Eye (tissue), 1 donor: ENCODE data around the gene UCN.
"Not testable (repeated sequence)": the region's sequence is repeated elsewhere in the genome, so short reads cannot be mapped to it uniquely, and the experiment has no call there.

Experiments used
- DNase-seq: peaks from one replicate; pipeline ENCODE4 v3.0.0-alpha.2; 2015

UCN gene

GRCh38 chr2:27308359-27308881 lies at the start of gene UCN:
TSS of gene UCN (minus strand) at chr2:27308445. CDS start at chr2:27307895, 550 bp downstream.
- DNase-seq, result peak; percentile 78

- peak; percentile 99 for DNase-seq
Observed at GRCh38 chr2:27356382-27357181, 48.3 kb upstream of the UCN start, which contains the start of gene GTF3C2. TSS of gene GTF3C2 (minus strand) at chr2:27356764. CDS start at chr2:27343554, 13,210 bp downstream.

GRCh38 chr2:27356056-27356381 lies 47.8 kb upstream of the UCN start:
- no peak for DNase-seq

GRCh38 chr2:27354597-27354927 lies 46.3 kb upstream of the UCN start:
- DNase-seq, result no peak

- DNase-seq, result no peak
Observed at GRCh38 chr2:27353762-27354596, 45.7 kb upstream of the UCN start.

GRCh38 chr2:27353386-27353761 lies 45.1 kb upstream of the UCN start:
- DNase-seq, result not testable (repeated sequence)

- no peak for DNase-seq
Observed at GRCh38 chr2:27351802-27352598, 43.8 kb upstream of the UCN start.

GRCh38 chr2:27350106-27350693 lies 42.0 kb upstream of the UCN start:
- no peak for DNase-seq

- no peak for DNase-seq
Observed at GRCh38 chr2:27347641-27348040, 39.4 kb upstream of the UCN start.

- DNase-seq, result no peak
Observed at GRCh38 chr2:27336173-27336572, 27.9 kb upstream of the UCN start.

- DNase-seq, result no peak
Observed at GRCh38 chr2:27335311-27335710, 27.1 kb upstream of the UCN start.

GRCh38 chr2:27324720-27325119 lies 16.5 kb upstream of the UCN start:
- no peak for DNase-seq

GRCh38 chr2:27323596-27324285 lies 15.5 kb upstream of the UCN start:
- no peak for DNase-seq

GRCh38 chr2:27322766-27323595 lies 14.7 kb upstream of the UCN start, which contains the start of gene MPV17:
TSS of gene MPV17 (minus strand) at chr2:27323097. CDS start at chr2:27322517, 580 bp downstream.
- DNase-seq, result peak; percentile 97

GRCh38 chr2:27322301-27322765 lies 14.1 kb upstream of the UCN start:
- DNase-seq, result no peak

- DNase-seq, result peak; percentile 24
Observed at GRCh38 chr2:27320958-27321543, 12.8 kb upstream of the UCN start.

GRCh38 chr2:27319839-27320238 lies 11.6 kb upstream of the UCN start:
- not testable (repeated sequence) for DNase-seq

- no peak for DNase-seq
Observed at GRCh38 chr2:27316655-27317412, 8.6 kb upstream of the UCN start.

- DNase-seq, result no peak
Observed at GRCh38 chr2:27315122-27315521, 6.9 kb upstream of the UCN start.

GRCh38 chr2:27314709-27315108 lies 6.5 kb upstream of the UCN start:
- no peak for DNase-seq
